Stimulated activated CD8-positive, alpha-beta memory T cell treated with anti-CD3 and anti-CD28 coated beads, Interleukin-7, amount 100 ng/mL, for 4 hours (primary cell): ENCODE results near the gene ERO1B.

Experiments
- DNase-seq, 2 donors: peaks; one replicate each; pipeline ENCODE4 v3.0.0-alpha.2; 2020; ENCODE audit warnings: low read depth in 2 of 2

Gene ERO1B

DNA sequence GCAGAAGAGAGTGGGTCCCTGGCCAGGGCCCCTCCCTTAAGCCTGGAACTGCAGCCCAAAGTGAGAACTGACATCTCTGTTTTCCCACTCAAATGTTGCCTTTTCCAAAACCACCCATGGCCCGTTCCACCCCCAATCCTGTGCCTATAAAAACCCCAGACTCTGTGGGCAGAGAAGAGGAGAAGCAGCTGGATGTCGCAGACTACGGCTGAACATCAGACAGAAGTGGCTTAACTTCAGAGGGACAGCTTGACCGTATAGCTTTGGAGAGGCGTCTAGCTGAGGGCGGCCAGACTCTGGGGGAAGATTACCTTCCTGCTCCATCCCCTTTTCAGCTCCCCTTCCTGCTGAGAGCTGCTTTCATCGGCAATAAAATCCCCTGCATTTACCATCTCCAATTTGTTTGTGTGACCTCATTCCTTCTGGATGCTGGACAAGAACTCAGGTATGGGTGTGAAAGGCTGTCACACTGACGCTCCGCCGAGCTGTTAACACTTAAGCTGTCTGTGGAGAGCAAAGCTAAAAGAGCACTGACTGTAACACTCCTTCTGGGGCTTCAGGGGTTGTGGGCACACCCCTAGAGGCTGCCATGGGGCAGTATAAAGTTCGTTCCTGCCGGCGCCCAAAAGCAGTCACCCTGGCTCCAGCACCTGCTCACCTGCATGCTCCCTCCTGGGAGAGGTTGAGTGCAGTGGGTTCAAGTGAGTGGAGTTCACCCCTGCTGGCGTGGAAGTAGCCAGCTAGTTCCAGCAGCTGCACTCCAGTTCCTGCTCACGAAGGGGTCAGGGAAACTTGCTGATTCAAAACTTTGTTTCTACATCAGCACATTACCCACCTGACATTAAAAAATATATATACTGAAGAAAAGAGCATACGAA, 19.6 kb upstream of the ERO1B start:
- DNase-seq, result no peak

DNA sequence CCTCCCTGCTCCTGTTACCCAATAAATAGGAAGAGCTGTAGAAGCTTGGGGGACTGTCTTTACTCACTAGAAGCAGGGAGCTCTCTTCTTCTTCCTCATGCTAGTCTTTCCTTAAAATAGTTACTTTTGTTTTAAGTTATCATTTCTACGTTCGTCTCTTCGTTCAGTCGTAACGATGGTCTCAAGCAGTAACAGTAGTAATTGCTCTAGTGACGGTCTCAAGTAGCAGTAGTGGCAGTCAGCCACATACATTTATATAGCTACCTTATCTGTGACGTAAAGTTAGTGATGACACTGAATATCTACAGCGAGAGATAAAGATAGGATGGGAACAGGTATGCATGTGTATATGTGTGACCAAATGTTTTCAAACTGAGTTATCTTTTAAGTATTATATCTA, 15.4 kb upstream of the ERO1B start:
- no peak for DNase-seq

DNA sequence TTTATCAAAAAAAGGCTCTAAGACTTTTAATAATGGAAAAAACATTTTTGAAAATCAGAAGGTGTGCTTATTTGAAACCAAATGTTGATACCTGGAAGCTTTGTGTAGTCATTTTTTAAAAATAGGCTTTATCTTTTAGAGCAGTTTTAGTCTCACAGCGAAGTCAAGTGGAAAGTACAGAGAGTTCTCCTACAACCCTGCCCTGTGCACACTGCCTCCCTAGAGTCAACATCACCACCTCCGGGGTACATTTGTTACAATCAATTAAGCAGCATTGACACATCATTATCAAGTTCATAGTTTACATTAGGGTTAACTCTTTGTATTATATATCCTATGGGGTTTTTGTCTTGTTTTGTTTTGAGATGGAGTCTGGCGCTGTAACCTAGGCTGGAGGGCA, 10.7 kb upstream of the ERO1B start:
- DNase-seq, result no peak

DNA sequence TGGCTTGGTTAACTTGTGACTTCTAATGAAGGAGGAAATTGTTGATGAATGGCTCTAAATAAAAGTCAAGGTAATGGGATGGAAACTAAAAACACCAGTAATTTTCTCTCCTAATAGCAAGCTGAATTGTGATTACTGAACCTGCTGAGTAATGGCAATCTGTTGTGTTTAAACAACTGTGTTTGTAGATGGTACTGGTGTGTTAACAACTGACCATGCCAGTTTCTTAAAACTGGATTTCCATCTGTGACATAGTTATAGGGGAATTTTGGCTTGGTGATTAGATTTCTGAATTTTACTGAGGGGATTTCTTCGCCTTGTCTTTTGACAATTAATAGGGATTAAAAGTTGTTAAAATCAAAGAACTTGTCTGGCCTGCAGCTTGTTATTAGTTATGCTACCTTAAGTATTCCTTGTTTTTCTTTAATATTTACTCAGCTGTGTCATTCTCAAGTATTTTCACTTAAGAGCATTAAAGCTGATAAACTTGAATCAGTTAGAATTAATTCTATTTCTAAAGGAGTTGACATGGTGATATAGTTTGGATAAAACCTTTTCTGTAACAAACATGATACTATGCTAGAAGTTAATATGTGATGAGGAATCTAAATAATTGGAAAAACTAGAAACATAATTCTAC, 7.9 kb upstream of the ERO1B start:
- no peak for DNase-seq

DNA sequence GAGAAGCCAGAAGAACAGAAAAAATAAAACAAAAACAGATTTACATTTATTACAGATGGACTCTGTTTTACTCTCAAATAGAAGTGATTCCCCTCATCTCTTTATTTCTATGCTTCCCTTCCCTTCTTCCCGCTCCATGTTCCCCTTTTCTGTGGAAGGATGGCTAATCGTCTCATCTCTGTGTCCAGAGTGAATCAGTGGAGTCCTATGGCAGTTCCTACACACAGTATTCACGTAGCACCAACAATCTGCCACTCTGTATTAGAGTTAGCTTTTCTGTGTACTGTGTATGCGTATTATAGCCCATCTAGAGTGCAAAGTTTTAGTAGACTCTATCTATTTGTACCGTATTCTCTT, 6.8 kb upstream of the ERO1B start:
- DNase-seq, result no peak

DNA sequence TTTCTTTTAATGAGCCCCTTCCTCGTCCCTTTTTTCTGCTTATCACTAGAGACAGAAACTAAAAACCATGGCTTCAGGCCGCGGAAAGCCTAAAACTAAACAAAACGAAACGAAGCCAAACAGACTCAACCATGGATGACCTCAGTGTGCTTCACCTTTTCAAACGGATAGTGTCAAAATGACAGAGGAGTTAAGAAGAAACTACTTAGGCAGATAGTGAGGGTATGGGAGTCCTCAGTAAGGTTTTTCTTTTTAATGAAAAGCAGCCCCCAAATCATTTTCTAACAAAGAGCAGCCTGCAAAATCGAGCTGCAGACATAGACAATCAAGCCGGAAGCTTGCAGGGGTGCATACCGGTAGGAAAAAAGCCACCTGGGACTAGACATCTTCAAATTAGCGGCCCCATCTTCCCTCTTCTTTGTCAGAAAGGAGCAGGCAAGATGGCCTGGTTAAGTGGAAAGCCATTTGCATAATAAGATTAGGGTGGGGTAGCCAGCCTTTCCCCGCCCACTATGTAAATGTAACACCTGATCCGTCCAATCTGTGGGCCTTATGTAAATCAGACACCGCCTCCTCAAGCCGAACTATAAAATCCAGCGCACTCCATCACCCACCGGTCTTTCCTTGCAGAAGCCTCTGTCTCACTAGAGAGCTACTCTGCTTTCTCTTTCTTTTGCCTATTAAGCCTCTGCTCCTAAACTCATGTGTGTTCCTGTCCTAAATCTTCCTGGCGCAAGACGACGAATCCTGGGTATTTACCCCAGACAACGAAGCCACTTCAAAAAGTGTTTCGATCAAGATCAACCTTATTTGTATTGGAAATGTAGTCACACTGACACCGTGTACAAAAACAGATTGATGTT, 6.2 kb upstream of the ERO1B start:
- DNase-seq, result no peak

DNA sequence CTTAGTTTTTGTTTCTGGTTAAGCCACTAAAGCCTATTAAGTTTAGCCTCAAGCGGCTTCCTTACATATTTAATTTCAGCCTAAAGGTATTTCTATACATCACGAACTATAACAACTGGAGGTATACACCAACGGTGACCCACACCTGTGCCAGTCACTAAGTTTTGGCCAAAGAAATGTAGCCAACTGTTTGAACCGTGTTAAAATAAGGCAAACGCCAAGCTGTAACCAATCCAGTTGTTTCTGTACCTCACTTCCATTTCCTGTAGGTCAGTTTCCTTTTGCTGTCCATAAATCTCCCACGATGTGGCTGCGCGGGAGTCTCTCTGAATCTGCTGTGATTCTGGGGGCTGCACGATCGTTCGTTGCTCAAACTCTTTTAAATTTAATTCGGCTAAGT, 5.6 kb upstream of the ERO1B start:
- DNase-seq, result no peak

DNA sequence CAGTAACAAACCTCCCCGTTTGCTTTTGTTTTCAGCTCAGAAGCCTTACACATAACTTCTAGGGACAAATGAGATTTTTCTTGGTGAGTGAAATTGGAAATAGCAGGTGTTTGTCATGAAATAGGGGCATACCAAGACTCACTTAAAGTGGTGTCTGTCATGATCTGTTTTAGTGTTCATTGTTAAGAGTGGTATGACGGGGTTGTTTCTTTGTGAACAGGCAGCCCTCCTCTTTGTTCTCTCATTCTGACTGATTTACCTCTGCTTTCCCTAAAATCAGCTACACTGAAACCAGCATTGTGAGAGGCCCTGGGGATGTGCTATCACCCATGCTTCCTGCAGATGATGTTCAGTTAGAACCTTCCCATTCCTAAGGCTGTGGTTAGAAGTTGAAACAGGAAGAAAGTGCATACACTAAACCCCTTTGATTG, 2.5 kb upstream of the ERO1B start:
- no peak for DNase-seq

DNA sequence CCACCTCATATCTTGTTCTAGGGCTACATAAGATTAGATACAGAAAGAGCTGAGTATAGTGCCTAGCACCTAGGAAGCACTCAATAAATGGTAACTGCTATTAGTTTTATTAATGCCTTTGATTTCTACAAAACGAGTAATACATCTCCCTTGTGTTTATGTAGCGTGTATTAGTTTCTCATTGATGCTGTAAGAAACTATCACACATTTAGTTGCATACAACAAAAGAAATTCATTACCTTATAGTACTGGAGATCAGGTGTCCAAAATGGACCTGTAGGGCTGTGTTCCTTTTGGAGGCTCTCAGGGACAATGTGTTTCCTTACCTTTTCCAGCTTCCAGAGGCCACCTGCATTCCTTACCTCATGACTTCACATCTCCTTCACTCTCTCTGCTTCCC, 961 bp upstream of the ERO1B start:
- no peak for DNase-seq

DNA sequence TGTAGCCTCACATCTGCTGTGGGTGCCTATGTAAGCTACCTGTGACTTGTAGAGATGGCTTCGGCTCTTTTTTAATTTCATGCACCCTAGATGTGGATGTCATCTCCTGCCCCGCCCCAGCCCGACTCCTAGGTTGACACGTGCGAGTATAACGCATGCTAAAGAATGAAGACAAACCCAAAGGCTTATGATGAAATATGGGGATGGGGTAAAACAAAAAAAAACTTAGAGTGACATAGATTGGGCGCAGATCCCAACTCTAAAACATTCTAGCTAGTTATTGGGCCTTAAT, 613 bp upstream of the ERO1B start:
- DNase-seq, result peak in 1 of 2 donors; percentile 11

DNA sequence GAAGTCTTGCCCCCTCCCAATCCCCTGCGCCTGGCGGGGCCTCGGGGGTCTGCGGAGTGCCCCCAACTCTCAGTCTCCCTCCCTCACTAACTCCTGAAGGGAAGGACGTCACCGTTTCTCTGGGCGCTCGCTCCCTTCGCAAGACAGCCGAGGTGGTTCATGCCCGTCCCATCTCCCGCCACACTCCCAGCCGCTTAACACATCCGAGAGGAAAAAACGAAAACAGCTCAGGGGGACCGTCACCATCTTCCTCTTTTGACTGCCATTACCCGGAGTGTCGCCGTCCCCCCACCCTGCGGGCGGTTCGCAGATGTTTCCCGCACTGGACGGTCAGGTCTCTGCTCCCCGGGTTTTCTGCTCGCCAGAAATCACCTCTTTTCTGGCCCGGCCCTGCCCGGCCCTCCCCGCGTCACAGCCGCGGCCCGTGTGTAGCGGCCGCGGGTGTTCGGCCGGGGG, 532 bp downstream of the ERO1B start:
- peak in 1 of 2 donors; percentile 15 for DNase-seq

DNA sequence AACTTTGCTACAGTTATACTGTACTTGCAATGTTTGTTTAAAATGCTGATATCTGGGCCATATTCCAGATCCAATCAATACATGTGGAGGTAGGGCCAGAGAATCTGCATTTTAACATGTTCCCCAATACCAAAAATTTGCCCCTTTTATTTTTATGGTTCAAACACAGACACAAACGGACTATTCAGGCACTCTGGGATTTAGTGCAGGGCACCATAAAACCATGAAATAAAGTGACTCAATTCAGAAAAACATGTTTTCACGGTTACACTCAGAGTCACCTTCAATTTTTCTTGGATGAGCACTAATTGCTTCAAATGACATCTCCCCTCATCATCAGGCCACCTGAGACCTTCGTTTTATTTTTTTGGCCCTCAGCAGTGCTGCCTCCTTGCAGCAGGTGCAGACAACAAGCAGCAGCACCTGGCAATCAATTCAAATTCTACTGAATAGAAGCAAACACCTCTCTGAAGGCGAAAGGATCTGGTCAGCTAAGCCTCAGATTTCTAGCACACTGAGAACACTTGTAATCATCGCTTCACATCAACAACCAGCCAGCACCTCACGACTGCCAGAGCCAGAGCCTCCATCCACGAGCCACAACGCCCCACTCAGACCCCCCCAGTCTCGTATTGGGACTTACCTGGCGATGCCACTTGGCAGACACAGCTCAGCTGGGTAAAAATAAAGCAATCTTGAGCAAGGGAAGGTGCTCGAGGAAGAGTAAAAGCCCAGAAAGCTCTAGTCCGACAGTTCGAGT, 1.1 kb downstream of the ERO1B start:
- peak; percentile 3 to 7 for DNase-seq

DNA sequence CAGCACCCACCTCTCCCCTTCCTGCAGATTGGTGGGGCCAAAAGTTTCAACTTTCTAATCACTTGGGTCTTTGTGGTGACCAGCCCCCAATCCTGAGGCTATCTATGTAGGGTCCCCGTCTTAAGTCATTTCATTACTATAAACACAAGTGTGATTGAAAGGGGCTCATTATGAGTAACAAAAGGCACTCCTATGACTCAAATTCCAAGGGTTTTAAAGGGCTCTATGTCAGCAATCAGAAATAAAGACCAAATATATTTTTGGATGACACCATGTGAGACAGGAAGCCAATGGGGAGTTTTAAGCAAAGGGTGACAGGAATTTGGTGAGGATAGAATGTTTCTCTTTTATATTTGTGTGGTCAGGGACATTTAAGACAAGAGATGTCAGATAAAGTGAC, 6.2 kb downstream of the ERO1B start:
- no peak for DNase-seq

DNA sequence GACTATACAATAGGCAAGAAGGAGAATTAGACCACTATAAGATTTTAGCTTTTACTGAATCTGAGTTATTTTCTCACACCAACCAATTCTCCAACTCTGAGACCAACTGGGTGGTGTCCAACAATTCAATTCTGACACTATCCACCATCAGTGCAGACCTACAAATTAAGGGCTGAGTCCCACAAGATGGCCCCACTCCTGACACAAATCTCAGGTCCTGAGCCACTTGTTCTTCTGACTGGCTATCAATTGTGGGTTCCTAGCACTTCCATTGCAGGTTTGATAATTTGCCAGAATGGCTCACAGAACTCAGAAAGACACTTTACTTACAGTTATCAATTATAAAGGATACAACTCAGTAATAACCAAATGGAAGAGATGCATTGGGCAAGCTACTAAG, 6.7 kb downstream of the ERO1B start:
- no peak for DNase-seq

DNA sequence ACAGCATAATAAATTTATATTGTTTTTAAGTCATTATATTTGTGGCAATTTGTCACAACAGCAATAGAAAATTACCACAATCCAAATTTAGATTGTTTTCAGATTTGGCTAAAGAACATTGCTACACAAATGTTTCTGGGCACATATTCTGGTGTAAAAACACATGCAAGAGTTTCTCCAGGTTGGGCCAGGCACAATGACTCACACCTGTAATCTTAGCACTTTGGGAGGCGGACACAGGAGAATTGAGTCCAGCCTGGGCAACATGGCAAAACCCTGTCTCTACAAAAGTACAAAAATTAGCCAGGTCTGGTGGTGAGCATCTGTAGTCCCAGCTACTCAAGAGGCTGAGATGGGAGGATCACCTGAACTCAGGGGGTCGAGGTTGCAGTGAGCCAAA, 8.4 kb downstream of the ERO1B start:
- DNase-seq, result no peak

DNA sequence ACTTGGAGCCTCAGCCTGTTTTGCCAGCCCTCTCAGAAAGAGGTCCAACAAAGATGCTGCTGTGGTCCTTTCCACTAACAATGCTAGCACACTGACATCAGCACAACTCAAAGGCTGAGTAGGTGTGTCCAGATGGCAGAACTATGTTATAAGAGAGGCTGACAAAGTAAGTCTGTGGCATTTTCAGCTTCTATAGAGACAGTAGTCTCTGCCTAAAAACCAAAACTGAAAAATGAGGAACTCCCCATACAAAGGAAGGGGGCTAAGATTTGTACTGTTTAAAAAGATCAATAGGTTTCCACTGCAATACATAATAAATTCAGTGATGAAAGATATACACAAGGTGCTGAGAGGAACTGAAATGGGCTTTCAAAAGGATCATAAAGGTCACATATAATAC, 12.3 kb downstream of the ERO1B start:
- no peak for DNase-seq

DNA sequence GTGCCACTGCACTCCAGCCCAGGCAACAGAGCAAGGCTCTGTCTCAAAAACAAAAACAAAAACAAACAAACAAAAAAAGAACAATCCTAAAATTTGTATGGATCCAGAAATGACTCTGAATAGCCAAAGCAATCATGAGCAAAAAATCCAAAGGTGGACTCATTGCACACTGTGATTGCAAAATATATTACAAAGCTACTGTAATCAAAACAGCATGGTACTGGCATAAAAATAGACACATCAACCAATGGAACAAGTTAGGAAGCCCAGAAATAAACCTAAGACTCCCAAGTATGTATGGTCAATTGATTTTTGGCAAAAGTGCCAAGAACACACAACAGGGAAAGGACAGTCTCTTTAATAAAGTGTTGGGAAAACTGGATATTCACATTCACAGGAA, 19.9 kb downstream of the ERO1B start:
- no peak for DNase-seq

DNA sequence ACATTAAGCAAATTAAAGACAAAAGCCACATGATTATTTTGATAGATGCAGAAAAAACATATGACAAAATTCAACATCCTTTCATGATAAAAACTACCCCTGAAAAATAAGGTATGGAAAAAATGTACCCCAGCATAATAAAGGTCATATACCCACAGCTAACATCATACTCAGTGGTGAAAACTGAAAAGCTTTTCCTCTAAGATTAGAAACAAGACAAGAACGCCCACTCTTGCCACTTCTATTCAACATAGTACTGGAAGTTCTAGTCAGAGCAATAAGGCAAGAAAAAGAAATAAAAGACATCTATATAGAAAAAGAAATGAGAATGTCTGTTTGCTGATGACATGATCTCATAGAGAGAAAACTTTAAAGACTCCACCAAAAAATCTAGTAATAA, 20.7 kb downstream of the ERO1B start:
- DNase-seq, result no peak

DNA sequence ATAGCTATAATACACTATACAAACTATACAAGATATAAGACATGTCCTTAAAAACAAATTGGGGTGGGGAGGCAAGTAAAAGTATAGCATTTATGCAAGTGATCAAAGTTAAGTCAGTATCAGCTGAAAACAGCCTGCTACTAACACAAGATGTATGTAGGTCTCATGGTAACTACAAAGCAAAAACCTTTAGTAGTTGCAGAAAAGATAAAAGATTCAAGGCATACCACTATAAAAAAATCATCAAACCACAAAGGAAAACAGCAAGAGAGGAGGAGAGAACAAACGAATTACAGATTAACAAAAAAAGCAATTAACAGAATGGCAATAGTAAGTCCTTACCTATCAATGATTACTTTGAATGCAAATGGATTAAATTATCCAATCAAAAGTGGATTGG, 22.7 kb downstream of the ERO1B start:
- DNase-seq, result no peak

DNA sequence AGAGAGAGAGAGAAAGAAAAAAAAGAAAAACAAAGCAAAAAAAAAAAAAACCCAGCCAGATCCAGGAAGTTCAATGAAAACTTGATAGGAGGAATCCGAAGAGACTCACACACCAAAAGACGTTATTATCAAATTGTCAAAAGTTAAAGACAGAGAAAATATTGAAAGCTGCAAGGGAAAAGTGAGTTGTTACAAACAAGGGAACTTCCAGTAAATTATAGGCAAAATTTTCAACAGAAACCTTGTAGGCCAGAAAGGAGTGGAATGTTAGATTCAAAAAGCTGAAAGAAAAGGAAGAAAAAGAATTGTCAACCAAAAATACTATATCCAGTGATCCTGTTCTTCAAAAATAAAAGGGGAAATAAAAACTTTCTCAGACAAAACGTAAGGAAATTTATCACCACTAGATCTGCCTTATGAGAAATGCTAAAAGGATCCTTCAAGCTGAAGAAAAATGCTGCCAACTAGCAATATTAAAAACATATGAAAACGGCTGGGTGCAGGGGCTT, 23.6 kb downstream of the ERO1B start:
- no peak for DNase-seq

DNA sequence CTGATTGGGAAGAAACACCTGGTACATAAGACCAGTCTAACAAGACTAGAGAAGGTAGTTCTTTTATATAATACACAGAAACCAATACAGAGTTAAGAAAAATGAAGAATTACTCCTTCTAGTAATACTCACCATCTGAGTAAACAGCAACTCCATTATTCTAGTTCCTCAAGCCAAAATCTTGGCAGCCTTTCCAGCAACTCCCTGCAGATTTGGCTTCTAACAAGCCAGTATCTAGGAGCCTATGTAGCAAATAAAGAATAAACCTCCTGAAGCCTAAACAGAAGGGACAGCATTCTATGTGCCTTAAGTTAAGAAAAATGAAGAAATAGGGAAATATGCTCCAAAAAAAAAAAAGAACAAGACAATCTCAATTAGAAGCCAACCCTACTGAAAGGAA, 24.5 kb downstream of the ERO1B start:
- no peak for DNase-seq
